ENCODE data around the gene BANF2.

Gene BANF2

GRCh38 chr20:17664025-17664633 lies 35.6 kb upstream of the BANF2 start:
- no peak for DNase-seq

GRCh38 chr20:17665756-17666155 lies 34.0 kb upstream of the BANF2 start:
- no peak for DNase-seq

- no peak for DNase-seq
These were observed 33.3 kb upstream of the BANF2 start for GRCh38 chr20:17666481-17666880.

GRCh38 chr20:17667445-17667844 lies 32.3 kb upstream of the BANF2 start:
- no peak for DNase-seq

GRCh38 chr20:17668432-17668831 lies 31.3 kb upstream of the BANF2 start:
- no peak for DNase-seq

- DNase-seq = no peak
These were observed 30.3 kb upstream of the BANF2 start for GRCh38 chr20:17669306-17669931.

GRCh38 chr20:17671011-17671410 lies 28.8 kb upstream of the BANF2 start:
- no peak for DNase-seq

- no peak for DNase-seq
These were observed 28.2 kb upstream of the BANF2 start for GRCh38 chr20:17671565-17671964.

- DNase-seq = no peak
These were observed 26.7 kb upstream of the BANF2 start for GRCh38 chr20:17673084-17673483.

GRCh38 chr20:17674722-17675518 lies 24.8 kb upstream of the BANF2 start:
- DNase-seq = no peak

GRCh38 chr20:17675519-17676377 lies 24.0 kb upstream of the BANF2 start:
- no peak for DNase-seq

- no peak for DNase-seq
These were observed 23.4 kb upstream of the BANF2 start for GRCh38 chr20:17676378-17676759.

- no peak for DNase-seq
These were observed 22.8 kb upstream of the BANF2 start for GRCh38 chr20:17676942-17677341.

- DNase-seq = no peak
These were observed 21.5 kb upstream of the BANF2 start for GRCh38 chr20:17678295-17678694.

- DNase-seq = no peak
These were observed 20.9 kb upstream of the BANF2 start for GRCh38 chr20:17678886-17679285.

GRCh38 chr20:17679941-17680835 lies 19.6 kb upstream of the BANF2 start:
- DNase-seq = peak; percentile 52

- DNase-seq = peak; percentile 91
These were observed 18.7 kb upstream of the BANF2 start for GRCh38 chr20:17680836-17681725.

- DNase-seq = no peak
These were observed 18.1 kb upstream of the BANF2 start for GRCh38 chr20:17681726-17682102.

- peak; percentile 100 for DNase-seq
These were observed 17.5 kb upstream of the BANF2 start, which contains the start of gene RRBP1 for GRCh38 chr20:17682103-17682888. Gene RRBP1 (minus strand): TSS chr20:17682242. CDS start chr20:17660507, 21,735 bp downstream.

- DNase-seq = no peak
These were observed 16.9 kb upstream of the BANF2 start for GRCh38 chr20:17682889-17683198.
